GM19372 (cell line): ENCODE data around the gene NNT.
A peak's percentile ranks its signal among the peaks of the same experiment; 100 is the strongest.

Experiments used
- ATAC-seq: cut with Tn5 transposase; IDR thresholded peaks from one replicate; pipeline ENCODE4 v1.9.1; 2021; ENCODE audit warnings: mild to moderate bottlenecking, low read depth, moderate library complexity; ENCODE audit not compliant: unreplicated experiment

Gene NNT

GRCh38 chr5:43620944-43621505 is 18.0 kb downstream of the NNT start:
- ATAC-seq: no peak

DNA sequence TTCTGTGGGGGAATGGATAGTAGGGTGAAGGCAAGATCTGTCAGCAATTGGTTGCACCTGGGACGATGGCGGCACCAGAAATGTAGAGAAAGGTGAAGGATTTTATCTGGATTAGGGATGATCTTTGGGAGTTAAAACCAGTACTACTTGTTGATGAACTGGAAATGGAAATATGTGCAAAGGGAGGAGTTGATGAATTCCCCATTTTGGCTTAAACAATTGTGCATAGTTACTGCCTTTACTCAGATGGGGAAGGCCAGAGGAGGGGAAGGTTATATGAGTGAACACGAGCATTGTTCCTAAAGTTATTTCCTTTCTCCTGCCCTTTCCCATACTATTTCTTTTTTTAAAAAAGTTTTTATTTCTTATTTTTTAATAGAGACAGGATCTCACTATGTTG is 19.1 kb downstream of the NNT start:
- ATAC-seq: no peak

- no peak for ATAC-seq
These were observed 20.2 kb downstream of the NNT start for GRCh38 chr5:43623048-43623680.

DNA sequence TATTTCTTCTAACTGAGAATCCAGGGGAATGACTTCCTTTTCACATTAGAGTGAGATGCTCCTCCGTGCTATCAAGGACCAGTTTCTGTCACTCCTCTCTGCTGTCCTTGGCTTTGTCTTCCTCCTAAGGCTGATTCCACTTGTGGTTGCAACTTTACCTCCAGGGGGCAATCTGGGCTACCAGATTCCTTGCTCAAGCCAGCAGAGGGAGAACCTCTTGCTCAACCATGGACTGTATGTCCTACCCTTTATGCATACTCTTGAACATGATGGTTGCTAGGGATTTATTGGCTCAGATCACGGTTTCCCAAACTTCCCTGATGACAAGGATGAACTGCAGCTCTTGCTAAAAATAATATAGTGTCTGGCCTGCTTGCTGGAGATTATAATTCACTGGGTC is 24.0 kb downstream of the NNT start:
- no peak for ATAC-seq

GRCh38 chr5:43631182-43631910 is 28.4 kb downstream of the NNT start:
- peak; percentile 76 for ATAC-seq

GRCh38 chr5:43634621-43635020 is 31.6 kb downstream of the NNT start:
- no peak for ATAC-seq

- no peak for ATAC-seq
These were observed 32.4 kb downstream of the NNT start for GRCh38 chr5:43635374-43635773.

DNA sequence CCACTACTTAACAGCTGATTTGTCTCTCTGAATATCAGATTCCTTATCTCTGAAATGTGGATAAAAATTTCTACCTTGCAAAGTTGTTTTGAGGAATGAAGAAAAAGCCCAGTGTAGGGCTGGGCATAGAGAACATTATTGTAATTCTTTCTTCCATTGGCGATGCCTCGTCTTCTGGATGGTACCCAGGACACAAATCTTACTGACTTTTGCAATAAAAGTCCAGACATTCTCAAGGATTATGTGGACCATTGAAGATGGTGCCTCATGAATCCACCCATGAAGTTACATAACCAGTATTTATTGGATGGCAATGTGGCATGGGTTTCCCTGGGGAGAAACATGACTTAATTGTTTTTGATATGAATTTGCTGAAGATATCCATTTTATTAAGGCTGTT is 33.1 kb downstream of the NNT start:
- no peak for ATAC-seq

GRCh38 chr5:43637416-43637815 is 34.4 kb downstream of the NNT start:
- no peak for ATAC-seq

DNA sequence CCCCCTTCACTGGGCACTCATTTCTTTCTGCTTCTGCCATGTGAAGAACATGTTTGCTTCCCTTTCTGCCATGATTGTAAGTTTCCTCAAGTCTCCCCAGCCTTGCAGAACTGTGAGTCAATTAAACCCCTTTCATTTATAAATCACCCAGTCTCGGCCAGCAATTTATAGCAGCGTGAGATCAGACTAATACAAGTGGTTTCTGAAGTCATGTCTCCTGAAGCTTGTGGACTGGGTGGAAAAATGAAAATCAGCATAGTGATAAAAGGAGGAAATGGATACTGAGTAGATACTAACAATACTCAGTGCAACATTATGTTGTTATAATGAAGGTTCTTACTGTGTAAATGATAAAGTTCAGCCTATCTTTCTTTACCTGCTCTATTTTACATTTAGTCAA is 35.1 kb downstream of the NNT start:
- ATAC-seq: no peak

- no peak for ATAC-seq
These were observed 35.6 kb downstream of the NNT start for GRCh38 chr5:43638546-43638945.

GRCh38 chr5:43639566-43639965 is 36.6 kb downstream of the NNT start:
- no peak for ATAC-seq

DNA sequence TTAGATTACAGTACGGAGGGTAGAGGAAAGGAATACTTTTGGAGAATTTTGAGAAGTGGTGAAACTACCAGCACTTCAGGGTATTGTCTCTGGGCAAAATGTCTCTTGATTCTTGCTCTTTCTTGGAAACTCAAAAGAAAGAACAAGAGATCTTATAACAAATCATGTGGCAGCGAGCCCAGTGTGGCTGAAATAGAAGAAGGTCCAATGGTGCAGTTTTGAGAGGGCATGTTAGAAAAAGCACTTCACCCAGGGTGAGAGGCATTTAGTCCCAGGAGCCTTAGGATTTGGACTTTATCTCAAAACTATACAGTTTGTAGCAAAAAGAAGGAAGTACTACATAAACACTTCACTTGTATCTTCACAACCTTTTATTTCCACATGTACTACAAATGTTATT is 39.4 kb downstream of the NNT start:
- ATAC-seq: no peak

- ATAC-seq: no peak
These were observed 40.3 kb downstream of the NNT start for GRCh38 chr5:43643327-43643726.

GRCh38 chr5:43643750-43644149 is 40.8 kb downstream of the NNT start:
- no peak for ATAC-seq

GRCh38 chr5:43646992-43647391 is 44.0 kb downstream of the NNT start:
- no peak for ATAC-seq

- no peak for ATAC-seq
These were observed 44.8 kb downstream of the NNT start for GRCh38 chr5:43647789-43648188.

DNA sequence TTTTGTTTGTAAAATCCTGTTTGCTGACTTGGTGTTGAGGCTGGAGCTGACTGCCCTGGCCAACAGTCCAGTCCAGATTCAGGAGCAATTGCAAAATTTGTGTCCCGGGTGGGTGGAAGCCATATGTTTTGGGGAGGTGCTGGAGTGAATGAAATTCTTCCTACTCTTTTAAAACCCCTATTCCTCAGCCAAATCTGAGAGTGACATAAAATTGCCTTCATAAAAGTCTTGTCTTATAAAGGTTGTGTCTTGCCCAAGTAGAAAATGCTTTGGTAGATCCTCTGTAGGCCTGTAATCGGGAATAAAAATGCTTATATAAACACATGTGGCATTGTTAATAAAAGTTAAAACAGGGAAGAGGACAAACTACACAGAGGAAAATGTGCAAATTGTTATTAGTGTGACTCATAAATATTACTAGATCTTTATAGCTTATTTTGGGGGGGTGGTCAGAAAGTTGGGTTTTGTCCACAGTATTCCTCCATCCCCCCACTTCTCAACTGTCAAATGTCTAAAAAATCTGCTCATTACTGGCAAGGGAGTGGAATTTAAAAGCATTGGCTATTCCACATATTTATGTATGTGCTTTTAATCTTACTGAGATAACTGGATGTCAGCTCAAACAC is 45.6 kb downstream of the NNT start:
- no peak for ATAC-seq

DNA sequence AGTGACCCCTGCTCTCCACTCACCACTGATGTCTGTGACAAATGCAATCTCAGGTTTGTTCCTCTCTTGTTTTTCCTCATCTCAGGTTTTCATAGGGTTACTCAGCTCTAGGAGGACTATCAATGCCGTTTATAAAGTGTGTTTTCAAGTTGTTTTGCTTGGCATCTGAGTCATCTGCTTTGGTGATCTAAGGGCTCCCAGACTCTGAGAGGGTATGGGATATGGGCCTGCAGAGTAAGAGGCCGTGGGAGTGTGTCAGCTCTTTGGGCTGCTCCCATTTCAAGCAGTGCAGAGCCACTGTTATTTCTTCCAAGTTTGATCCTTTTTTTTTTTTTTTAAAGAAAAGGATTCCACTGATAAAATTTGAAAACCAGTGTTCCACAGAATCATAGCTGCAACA is 46.3 kb downstream of the NNT start:
- no peak for ATAC-seq

- no peak for ATAC-seq
These were observed 49.7 kb downstream of the NNT start for GRCh38 chr5:43652537-43653302.

- no peak for ATAC-seq
These were observed 55.5 kb downstream of the NNT start for GRCh38 chr5:43658509-43658908.
